Measurements from ENCODE around the gene SORCS2. TPM values are rescaled to one million over a fixed set of nuclear protein-coding genes. Genes with fewer than 3 reads are reported as not detected.

Gene SORCS2
- total RNA-seq, 1 donor from 2014 or later, result 7.2 TPM

DNA sequence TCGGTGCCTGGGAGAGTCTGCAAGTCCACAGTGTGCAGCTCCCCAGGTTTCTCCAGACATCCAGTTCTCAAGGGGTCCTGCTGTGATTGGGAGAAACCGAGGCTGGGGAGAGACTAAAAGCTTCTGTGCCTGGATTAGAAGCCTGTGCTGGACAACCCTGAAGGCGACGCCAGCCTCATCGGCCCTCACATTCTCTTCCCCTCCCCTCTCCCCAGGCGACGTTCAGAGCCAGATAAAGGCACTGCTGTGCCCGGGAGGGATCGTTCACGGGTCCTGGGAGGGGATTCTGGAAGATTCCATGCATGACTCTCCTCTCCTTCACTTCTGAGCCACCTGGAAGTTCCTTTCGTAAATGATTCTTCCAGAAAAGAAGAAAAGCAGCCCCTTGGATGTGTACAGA is 114.6 kb downstream of the SORCS2 start:
- Histone ChIP-seq H3K9me3 (no peaks in the 10 kb centered on the region), H3K27me3 (no peaks in the 10 kb centered on the region), H3K27ac (no peak overlapping the region), H3K36me3 (no peaks in the 10 kb centered on the region), H3K4me3 (no peak overlapping the region), H3K4me1 (no peaks in the 10 kb centered on the region)
- ATAC-seq (no peak), DNase-seq (no peak)
- TF ChIP-seq, protein P1, sequence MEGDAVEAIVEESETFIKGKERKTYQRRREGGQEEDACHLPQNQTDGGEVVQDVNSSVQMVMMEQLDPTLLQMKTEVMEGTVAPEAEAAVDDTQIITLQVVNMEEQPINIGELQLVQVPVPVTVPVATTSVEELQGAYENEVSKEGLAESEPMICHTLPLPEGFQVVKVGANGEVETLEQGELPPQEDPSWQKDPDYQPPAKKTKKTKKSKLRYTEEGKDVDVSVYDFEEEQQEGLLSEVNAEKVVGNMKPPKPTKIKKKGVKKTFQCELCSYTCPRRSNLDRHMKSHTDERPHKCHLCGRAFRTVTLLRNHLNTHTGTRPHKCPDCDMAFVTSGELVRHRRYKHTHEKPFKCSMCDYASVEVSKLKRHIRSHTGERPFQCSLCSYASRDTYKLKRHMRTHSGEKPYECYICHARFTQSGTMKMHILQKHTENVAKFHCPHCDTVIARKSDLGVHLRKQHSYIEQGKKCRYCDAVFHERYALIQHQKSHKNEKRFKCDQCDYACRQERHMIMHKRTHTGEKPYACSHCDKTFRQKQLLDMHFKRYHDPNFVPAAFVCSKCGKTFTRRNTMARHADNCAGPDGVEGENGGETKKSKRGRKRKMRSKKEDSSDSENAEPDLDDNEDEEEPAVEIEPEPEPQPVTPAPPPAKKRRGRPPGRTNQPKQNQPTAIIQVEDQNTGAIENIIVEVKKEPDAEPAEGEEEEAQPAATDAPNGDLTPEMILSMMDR (IDR thresholded peaks at IDR 0.05), result no peak
- intact Hi-C loops (cut with DNase I), result no loop called here

DNA sequence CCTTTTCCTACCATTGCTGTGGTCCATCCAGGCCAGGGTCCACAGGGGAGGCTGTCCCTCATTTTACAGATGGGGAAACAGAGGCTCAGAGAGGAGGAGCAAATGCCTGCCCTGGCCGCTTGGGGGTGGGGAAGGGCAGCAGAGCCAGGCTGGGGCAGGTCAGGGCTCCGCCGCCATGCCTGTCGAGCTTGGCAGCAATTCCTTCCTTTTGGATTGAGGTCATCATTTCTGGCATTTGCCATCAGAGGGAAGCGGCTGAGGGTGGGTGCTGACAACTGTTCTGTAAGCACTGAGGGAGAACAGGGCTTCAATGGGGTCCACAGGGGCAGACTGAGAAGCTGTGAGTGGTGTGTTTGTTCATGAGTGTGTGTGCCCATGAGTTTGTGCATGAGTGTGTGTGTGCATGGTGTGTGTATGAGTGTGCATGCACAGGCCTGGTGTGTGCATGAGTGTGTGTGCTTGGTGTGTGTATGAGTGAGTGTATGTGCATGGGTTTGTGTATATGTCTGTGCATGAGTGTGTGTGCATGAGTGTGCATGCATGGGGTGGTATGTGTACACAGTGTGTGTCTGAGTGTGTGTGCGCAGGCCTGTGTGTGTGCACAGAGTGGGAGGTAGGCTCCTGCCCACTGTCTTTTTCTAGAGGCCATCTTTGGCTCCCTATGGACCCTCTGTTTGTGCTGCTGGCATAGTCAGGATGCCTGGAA is 115.2 kb downstream of the SORCS2 start:
- no peak for DNase-seq
- H3K9me3 ChIP-seq, result no peaks in the 10 kb centered on the region
- intact Hi-C loops (cut with DNase I), result no loop called here
- no peaks in the 10 kb centered on the region for H3K27me3 ChIP-seq
- H3K4me1 ChIP-seq, result no peaks in the 10 kb centered on the region
- ATAC-seq, result peak; percentile 18
- TF ChIP-seq, protein P1 (IDR thresholded peaks at IDR 0.05), result no peak
- H3K36me3 ChIP-seq, result no peaks in the 10 kb centered on the region
- H3K27ac ChIP-seq, result no peak overlapping the region
- no peak overlapping the region for H3K4me3 ChIP-seq

DNA sequence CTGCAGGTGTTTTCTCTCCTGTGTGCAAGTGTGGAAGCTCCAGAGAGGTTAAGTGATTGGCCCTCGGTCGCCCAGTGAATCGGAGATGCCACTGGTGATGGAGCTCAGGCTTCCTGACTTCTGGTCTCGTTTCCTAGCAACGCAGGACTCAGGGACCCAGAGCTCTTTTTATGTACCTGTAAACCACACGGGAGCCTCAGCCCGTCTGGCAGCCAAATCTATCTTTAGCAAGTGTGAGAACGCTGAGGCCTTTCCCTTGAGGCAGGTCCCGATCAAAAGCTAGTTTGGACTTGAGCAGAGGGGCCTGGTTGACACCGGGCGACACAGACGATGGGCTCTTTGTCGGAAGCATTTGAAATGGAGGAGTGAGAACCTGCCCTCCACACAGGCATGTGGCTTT is 116.8 kb downstream of the SORCS2 start:
- Histone ChIP-seq H3K27ac (no peak overlapping the region), H3K9me3 (no peaks in the 10 kb centered on the region), H3K4me1 (no peaks in the 10 kb centered on the region), H3K27me3 (no peaks in the 10 kb centered on the region), H3K36me3 (no peaks in the 10 kb centered on the region), H3K4me3 (no peak overlapping the region)
- no peak for DNase-seq
- intact Hi-C loops (cut with DNase I), result no loop called here
- no peak for ATAC-seq
- TF ChIP-seq, protein P1 (IDR thresholded peaks at IDR 0.05), result no peak

DNA sequence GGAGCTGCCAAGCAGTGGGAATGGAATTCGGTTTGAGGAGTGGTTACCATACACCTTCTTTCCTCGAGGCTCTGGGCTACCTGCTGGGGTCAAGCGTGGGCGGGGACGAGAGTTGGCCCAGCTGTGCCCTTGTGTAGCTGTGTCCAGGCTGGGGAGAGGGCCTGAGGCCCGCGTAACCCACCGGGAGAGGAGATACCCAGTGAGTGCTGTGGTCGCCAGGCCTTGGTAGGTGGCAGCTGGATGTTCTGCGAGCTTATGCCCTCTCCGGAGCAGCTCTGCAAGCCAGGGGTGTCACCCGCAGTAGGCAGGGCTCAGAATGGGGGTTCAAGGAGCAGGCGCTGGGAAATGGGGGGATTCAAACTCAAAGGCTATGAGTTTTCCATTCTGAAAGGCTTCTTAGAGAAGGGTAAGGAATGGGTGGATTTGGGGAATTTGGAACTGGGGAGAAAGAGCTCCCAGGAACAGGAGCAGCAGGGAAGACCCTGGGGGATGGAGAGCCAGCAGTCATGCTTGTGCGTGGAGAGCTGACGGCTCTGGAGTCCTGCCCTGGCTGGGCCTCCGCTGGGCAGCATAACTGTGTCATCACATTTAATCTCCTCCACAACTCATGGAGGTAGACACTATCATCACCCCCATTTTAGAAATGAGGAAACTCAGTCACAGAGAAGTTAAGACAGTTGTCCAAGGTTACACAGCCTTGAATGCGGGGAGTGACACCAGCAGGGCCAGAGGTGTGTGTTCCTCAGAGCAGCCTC is 117.5 kb downstream of the SORCS2 start:
- ATAC-seq (no peak), DNase-seq (no peak)
- no peaks in the 10 kb centered on the region for H3K27me3 ChIP-seq
- H3K27ac ChIP-seq, result no peak overlapping the region
- no peaks in the 10 kb centered on the region for H3K9me3 ChIP-seq
- no peaks in the 10 kb centered on the region for H3K4me1 ChIP-seq
- TF ChIP-seq, protein P1 (IDR thresholded peaks at IDR 0.05), result no peak
- H3K4me3 ChIP-seq, result no peak overlapping the region
- intact Hi-C loops (cut with DNase I), result no loop called here
- no peaks in the 10 kb centered on the region for H3K36me3 ChIP-seq

DNA sequence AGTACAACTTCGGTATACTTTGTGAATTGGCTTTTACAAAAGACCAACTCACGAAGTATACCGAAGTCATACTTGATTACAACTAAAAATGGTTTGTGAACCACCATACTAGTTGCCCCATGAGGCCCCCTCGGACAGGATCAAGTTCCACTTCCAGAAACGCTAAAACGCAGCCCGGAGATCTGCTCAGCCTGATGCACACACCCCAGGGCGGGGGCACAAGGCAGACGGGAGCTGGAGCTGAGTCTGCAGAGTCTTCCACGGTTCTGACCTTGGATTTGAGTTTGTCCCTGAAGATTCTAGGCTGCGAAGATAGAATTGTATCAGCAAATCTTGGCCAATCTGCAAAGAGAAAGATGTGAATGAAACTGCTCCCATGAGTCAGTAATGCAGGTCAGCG is 118.1 kb downstream of the SORCS2 start:
- Histone ChIP-seq H3K9me3 (no peaks in the 10 kb centered on the region), H3K4me3 (no peak overlapping the region), H3K27me3 (no peaks in the 10 kb centered on the region), H3K36me3 (no peaks in the 10 kb centered on the region), H3K27ac (no peak overlapping the region), H3K4me1 (no peaks in the 10 kb centered on the region)
- DNase-seq (no peak), ATAC-seq (no peak)
- TF ChIP-seq, protein P1 (IDR thresholded peaks at IDR 0.05), result no peak
- intact Hi-C loops (cut with DNase I), result no loop called here
